Memory B cell (primary cell): ENCODE data around the gene DENND2D.

Source experiments
- ATAC-seq: fragments of 150-1000 bp; cut with Tn5 transposase; 2 replicates; pipeline ENCODE4 v1.10.0; 2021; ENCODE audit warnings: low read depth, mild to moderate bottlenecking, moderate library complexity
- DNase-seq, 2 donors: peaks; one replicate each; pipeline ENCODE4 v3.0.0; 2022; ENCODE audit warnings: low spot score in 2 of 2
- H3K27ac Mint-ChIP-seq: one replicate; pipeline ENCODE4 v1.8.0; 2022; ENCODE audit warnings: mild to moderate bottlenecking, moderate library complexity, mixed read lengths
- H3K27me3 Mint-ChIP-seq: one replicate; pipeline ENCODE4 v1.8.0; 2022; ENCODE audit warnings: mixed read lengths
- H3K36me3 Mint-ChIP-seq: one replicate; pipeline ENCODE4 v1.8.0; 2022; ENCODE audit warnings: mild to moderate bottlenecking, mixed read lengths
- H3K4me1 Mint-ChIP-seq: one replicate; pipeline ENCODE4 v1.8.0; 2022; ENCODE audit warnings: mixed read lengths
- H3K4me3 Mint-ChIP-seq: one replicate; pipeline ENCODE4 v1.8.0; 2022; ENCODE audit warnings: mild to moderate bottlenecking, moderate library complexity, mixed read lengths
- H3K9me3 Mint-ChIP-seq: one replicate; pipeline ENCODE4 v1.8.0; 2022; ENCODE audit warnings: mixed read lengths

The DENND2D gene

GRCh38 chr1:111227851-111228747, 27.7 kb upstream of the DENND2D start:
- no peak overlapping the region for H3K4me3 Mint-ChIP-seq
- peaks cover 5% of the 10 kb centered on the region for H3K36me3 Mint-ChIP-seq
- H3K4me1 Mint-ChIP-seq, result peaks cover 48% of the 10 kb centered on the region
- H3K27me3 Mint-ChIP-seq, result no peaks in the 10 kb centered on the region
- H3K27ac Mint-ChIP-seq, result no peak overlapping the region
- DNase-seq, result no peak
- H3K9me3 Mint-ChIP-seq, result peaks cover 3% of the 10 kb centered on the region
- ATAC-seq, result no peak

- H3K4me1 Mint-ChIP-seq, result peaks cover 54% of the 10 kb centered on the region
- H3K36me3 Mint-ChIP-seq, result peaks cover 5% of the 10 kb centered on the region
- H3K4me3 Mint-ChIP-seq, result no peak within 1 kb of the TSS
- no peak for DNase-seq
- H3K27me3 Mint-ChIP-seq, result no peaks in the 10 kb centered on the region
- peak within 1 kb of the TSS; percentile 80 for H3K27ac Mint-ChIP-seq
- H3K9me3 Mint-ChIP-seq, result peaks cover 3% of the 10 kb centered on the region
- no peak for ATAC-seq
Observed at GRCh38 chr1:111227434-111227833, 27.0 kb upstream of the DENND2D start, which contains the start of gene CHI3L2. CHI3L2 (plus strand) TSS chr1:111227713; CDS start chr1:111227730, 17 bp downstream.

- Mint-ChIP-seq H3K9me3 (peaks cover 3% of the 10 kb centered on the region), H3K27me3 (no peaks in the 10 kb centered on the region), H3K27ac (peak overlapping the region; percentile 80), H3K4me3 (no peak overlapping the region), H3K36me3 (peaks cover 5% of the 10 kb centered on the region), H3K4me1 (peaks cover 58% of the 10 kb centered on the region)
- ATAC-seq (no peak), DNase-seq (no peak)
Observed at GRCh38 chr1:111225717-111226400, 25.4 kb upstream of the DENND2D start.

GRCh38 chr1:111225091-111225490, 24.6 kb upstream of the DENND2D start:
- no peaks in the 10 kb centered on the region for H3K27me3 Mint-ChIP-seq
- no peak for ATAC-seq

GRCh38 chr1:111223126-111223685, 22.8 kb upstream of the DENND2D start:
- peaks cover 71% of the 10 kb centered on the region for H3K4me1 Mint-ChIP-seq
- H3K36me3 Mint-ChIP-seq, result no peaks in the 10 kb centered on the region
- ATAC-seq (no peak), DNase-seq (no peak)
- H3K4me3 Mint-ChIP-seq, result peak overlapping the region; percentile 77
- H3K27me3 Mint-ChIP-seq, result no peaks in the 10 kb centered on the region
- H3K9me3 Mint-ChIP-seq, result no peaks in the 10 kb centered on the region
- peak overlapping the region; percentile 77 for H3K27ac Mint-ChIP-seq

More at GRCh38 chr1:111225091-111225490, 24.6 kb upstream of the DENND2D start:
- peak overlapping the region; percentile 80 for H3K27ac Mint-ChIP-seq
- peaks cover 3% of the 10 kb centered on the region for H3K9me3 Mint-ChIP-seq
- no peak for DNase-seq
- peaks cover 4% of the 10 kb centered on the region for H3K36me3 Mint-ChIP-seq
- no peak overlapping the region for H3K4me3 Mint-ChIP-seq
- H3K4me1 Mint-ChIP-seq, result peaks cover 61% of the 10 kb centered on the region

GRCh38 chr1:111222308-111223125, 22.1 kb upstream of the DENND2D start:
- H3K9me3 Mint-ChIP-seq, result no peaks in the 10 kb centered on the region
- ATAC-seq (peak; percentile 44), DNase-seq (peak; percentile 76 to 86)
- H3K4me3 Mint-ChIP-seq, result peak overlapping the region; percentile 77
- no peaks in the 10 kb centered on the region for H3K27me3 Mint-ChIP-seq
- peak overlapping the region; percentile 77 for H3K27ac Mint-ChIP-seq
- H3K4me1 Mint-ChIP-seq, result peaks cover 75% of the 10 kb centered on the region
- no peaks in the 10 kb centered on the region for H3K36me3 Mint-ChIP-seq

- DNase-seq (peak; percentile 37 to 43), ATAC-seq (peak; percentile 34)
- H3K36me3 Mint-ChIP-seq, result no peaks in the 10 kb centered on the region
- H3K4me1 Mint-ChIP-seq, result peaks cover 76% of the 10 kb centered on the region
- no peaks in the 10 kb centered on the region for H3K27me3 Mint-ChIP-seq
- H3K4me3 Mint-ChIP-seq, result peak overlapping the region; percentile 75
- no peaks in the 10 kb centered on the region for H3K9me3 Mint-ChIP-seq
- H3K27ac Mint-ChIP-seq, result peak overlapping the region; percentile 77
Observed at GRCh38 chr1:111221633-111222291, 21.3 kb upstream of the DENND2D start.

- H3K27me3 Mint-ChIP-seq, result no peaks in the 10 kb centered on the region
- peak overlapping the region; percentile 75 for H3K4me3 Mint-ChIP-seq
- H3K9me3 Mint-ChIP-seq, result no peaks in the 10 kb centered on the region
- no peaks in the 10 kb centered on the region for H3K36me3 Mint-ChIP-seq
- peaks cover 78% of the 10 kb centered on the region for H3K4me1 Mint-ChIP-seq
- ATAC-seq (no peak), DNase-seq (no peak)
- H3K27ac Mint-ChIP-seq, result peak overlapping the region; percentile 77
Observed at GRCh38 chr1:111221276-111221632, 20.8 kb upstream of the DENND2D start.

GRCh38 chr1:111220302-111220890, 19.9 kb upstream of the DENND2D start:
- H3K4me1 Mint-ChIP-seq, result peaks cover 79% of the 10 kb centered on the region
- DNase-seq (no peak), ATAC-seq (no peak)
- H3K9me3 Mint-ChIP-seq, result no peaks in the 10 kb centered on the region
- H3K27ac Mint-ChIP-seq, result peak overlapping the region; percentile 77
- no peaks in the 10 kb centered on the region for H3K27me3 Mint-ChIP-seq
- no peaks in the 10 kb centered on the region for H3K36me3 Mint-ChIP-seq
- peak overlapping the region; percentile 74 for H3K4me3 Mint-ChIP-seq

GRCh38 chr1:111219557-111220286, 19.3 kb upstream of the DENND2D start:
- no peaks in the 10 kb centered on the region for H3K27me3 Mint-ChIP-seq
- peak overlapping the region; percentile 74 for H3K4me3 Mint-ChIP-seq
- no peaks in the 10 kb centered on the region for H3K9me3 Mint-ChIP-seq
- peak in 1 of 2 donors; percentile 51 for DNase-seq
- peak; percentile 70 for ATAC-seq
- H3K36me3 Mint-ChIP-seq, result no peaks in the 10 kb centered on the region
- peak overlapping the region; percentile 77 for H3K27ac Mint-ChIP-seq
- peaks cover 82% of the 10 kb centered on the region for H3K4me1 Mint-ChIP-seq

GRCh38 chr1:111218701-111219556, 18.5 kb upstream of the DENND2D start:
- no peak for ATAC-seq
- DNase-seq, result no peak
- Mint-ChIP-seq H3K27ac (peak overlapping the region; percentile 77), H3K27me3 (no peaks in the 10 kb centered on the region), H3K36me3 (no peaks in the 10 kb centered on the region), H3K9me3 (no peaks in the 10 kb centered on the region), H3K4me3 (peak overlapping the region; percentile 38), H3K4me1 (peaks cover 86% of the 10 kb centered on the region)
